GM12878 (cell line): ENCODE data around the gene SNX13. TPM values are rescaled to one million over a fixed set of nuclear protein-coding genes. Genes with fewer than 3 reads are reported as not detected.

Experiments used
- ATAC-seq: fragments of 200-7000 bp; cut with Tn5 transposase; 3 replicates; pipeline ENCODE4 v1.9.1; 2020; ENCODE audit warnings: mild to moderate bottlenecking, moderate library complexity
- BruUV-seq: library from RNA; stranded (reverse); fragments of 400-500 nt; replicated peaks from 2 replicates; lab custom pipeline; 2021; lab: Mats Ljungman, UMichigan
- CTCF ChIA-PET: fragments of 300-600 bp; sonication (Branson Sonifier 250); formaldehyde crosslinking; extraction: SDS; loops from one replicate; lab custom pipeline; 2021; ENCODE audit warnings: inconsistent platforms; lab: Yijun Ruan, JAX
- POLR2A ChIA-PET: fragments of 350-600 bp; formaldehyde crosslinking; extraction: SDS; loops from one replicate; lab custom pipeline; 2021; ENCODE audit warnings: inconsistent platforms; lab: Charles Lee
- RAD21 ChIA-PET: fragments of 300-600 bp; sonication (Branson Sonifier 250); formaldehyde crosslinking; loops from one replicate; lab custom pipeline; 2023; ENCODE audit warnings: antibody characterized with exemption; ENCODE audit not compliant: unreplicated experiment; lab: Charles Lee
- SMC1A ChIA-PET: fragments of 300-600 bp; sonication (Branson Sonifier 250); formaldehyde crosslinking; loops from one replicate; lab custom pipeline; 2023; ENCODE audit not compliant: unreplicated experiment, uncharacterized antibody; lab: Charles Lee
- DNase-seq: peaks from one replicate; pipeline ENCODE4 v3.0.0-alpha.2; 2011; ENCODE audit warnings: low read depth, low spot score
- FAIRE-seq: peaks from 3 replicates; lab custom pipeline; 2011; peaks lifted over from hg19 to GRCh38; lab: Jason Lieb, UNC
- H2AFZ ChIP-seq: 2 replicates; pipeline ENCODE4 v1.6.0; 2011; ENCODE audit warnings: low read depth, low read length, control low read depth; ENCODE audit not compliant: control insufficient read depth
- H3K27ac ChIP-seq: 2 replicates; pipeline ENCODE4 v1.5.1; 2011; ENCODE audit warnings: control low read depth; ENCODE audit not compliant: control insufficient read depth, insufficient read depth
- H3K27me3 ChIP-seq, 2 experiments: replicated peaks in 1 of 2; 2 replicates each; pipeline versions ENCODE4 v1.6.0 to v1.6.1; 2011; ENCODE audit warnings: low read length in 1 of 2; ENCODE audit not compliant: control insufficient read depth in 2 of 2, insufficient read depth in 2 of 2
- H3K36me3 ChIP-seq, 2 experiments: 2 replicates each; pipeline ENCODE4 v1.5.1; 2011; ENCODE audit warnings: low read length in 1 of 2; ENCODE audit not compliant: control insufficient read depth in 2 of 2, insufficient read depth in 2 of 2
- H3K4me1 ChIP-seq: 2 replicates; pipeline ENCODE4 v1.6.1; 2011; ENCODE audit warnings: mild to moderate bottlenecking, low read length, moderate library complexity, mixed read lengths; ENCODE audit not compliant: control insufficient read depth, insufficient read depth
- H3K4me2 ChIP-seq: 2 replicates; pipeline ENCODE4 v1.6.0; 2011; ENCODE audit warnings: control low read depth; ENCODE audit not compliant: control insufficient read depth, insufficient read depth
- H3K4me3 ChIP-seq: fragments of 200-600 bp; sonication (generic); 2 replicates; pipeline ENCODE4 v1.5.1; 2016
- H3K79me2 ChIP-seq: 2 replicates; pipeline ENCODE4 v1.6.0; 2011; ENCODE audit warnings: low read length; ENCODE audit not compliant: control insufficient read depth, insufficient read depth
- H3K9ac ChIP-seq: 2 replicates; pipeline ENCODE4 v1.8.0; 2011; ENCODE audit warnings: low read length, control low read depth, mixed read lengths; ENCODE audit not compliant: control insufficient read depth, insufficient read depth
- H3K9me3 ChIP-seq: replicated peaks from 3 replicates; pipeline ENCODE4 v1.5.1; 2011; ENCODE audit warnings: mild to moderate bottlenecking, low read length; ENCODE audit not compliant: control insufficient read depth, insufficient read depth
- H4K20me1 ChIP-seq: 2 replicates; pipeline ENCODE4 v1.6.0; 2011; ENCODE audit not compliant: control insufficient read depth, insufficient read depth
- BMI1 ChIP-seq: fragments of 450-650 bp; IDR thresholded peaks from 2 replicates; pipeline ENCODE4 v1.6.1; 2016; ENCODE audit warnings: mild to moderate bottlenecking, moderate library complexity, borderline replicate concordance
- CTCF ChIP-seq, 3 experiments: IDR thresholded peaks in 2 of 3; conservative IDR thresholded peaks in 1 of 3; 2 replicates each; pipeline ENCODE4 v1.5.1; 2011; ENCODE audit warnings: low read depth in 3 of 3, low read length in 3 of 3, mild to moderate bottlenecking in 3 of 3, control low read depth in 2 of 3, moderate library complexity in 2 of 3, inconsistent platforms in 1 of 3, mixed read lengths in 1 of 3; ENCODE audit not compliant: control insufficient read depth in 2 of 3, insufficient read depth in 1 of 3; ENCODE audit errors: extremely low read depth in 1 of 3
- GABPA ChIP-seq: IDR thresholded peaks from 2 replicates; pipeline ENCODE4 v1.6.1; 2014; ENCODE audit warnings: antibody characterized with exemption, low read depth, mild to moderate bottlenecking, inconsistent platforms
- RAD21 ChIP-seq: IDR thresholded peaks from 2 replicates; pipeline ENCODE4 v1.6.1; 2011; ENCODE audit warnings: mild to moderate bottlenecking, low read depth, low read length, moderate library complexity; ENCODE audit not compliant: insufficient read depth
- RB1 ChIP-seq: fragments of 450-650 bp; formaldehyde crosslinking; IDR thresholded peaks from 2 replicates; pipeline ENCODE4 v1.6.1; 2017; ENCODE audit warnings: mild to moderate bottlenecking, borderline replicate concordance
- RELA ChIP-seq: fragments of 450-650 bp; IDR thresholded peaks from 2 replicates; pipeline ENCODE4 v1.8.0; 2014; ENCODE audit warnings: borderline replicate concordance; ENCODE audit not compliant: partially characterized antibody
- SMAD1 ChIP-seq: fragments of 450-650 bp; IDR thresholded peaks from 2 replicates; pipeline ENCODE4 v1.6.1; 2018; ENCODE audit warnings: mild to moderate bottlenecking, low read depth; ENCODE audit not compliant: partially characterized antibody
- SMC3 ChIP-seq: IDR thresholded peaks from 2 replicates; pipeline ENCODE4 v1.6.1; 2011; ENCODE audit warnings: low read length, improper control_type of control experiment, borderline replicate concordance
- SPI1 ChIP-seq: IDR thresholded peaks from 2 replicates; pipeline ENCODE4 v1.6.1; 2011; ENCODE audit warnings: low read depth, mild to moderate bottlenecking, low read length, moderate library complexity, borderline replicate concordance; ENCODE audit not compliant: insufficient read depth
- YY1 ChIP-seq: IDR thresholded peaks from 2 replicates; pipeline ENCODE4 v1.6.1; 2011; ENCODE audit warnings: low read depth, mild to moderate bottlenecking, low read length
- WGBS: methylation state at CpG from one replicate; pipeline ENCODE4 v1.1.6; 2016; ENCODE audit warnings: low lambda C conversion rate; ENCODE audit not compliant: insufficient replicate concordance, insufficient coverage; ENCODE audit errors: missing lambda C conversion rate; 5-methylcytosine and 5-hydroxymethylcytosine counted together
- in situ Hi-C: fragments of 300-500 bp; cut with MboI; formaldehyde crosslinking; loops from 9 replicates; pipeline ENCODE4 v1.14.3; 2018; ENCODE audit warnings: mixed read lengths
- intact Hi-C: fragments of 100-400 bp; cut with micrococcal nuclease; formaldehyde crosslinking; loops from one replicate; pipeline ENCODE4 v1.14.2; 2022; ENCODE audit not compliant: unreplicated experiment
- polyA plus RNA-seq, 11 experiments: library from polyadenylated mRNA; depleted of rRNA in 4 of 11; unstranded in 6 of 11; stranded (reverse) in 5 of 11; fragments of >200 nt; fragmentation: Nextera tagmentation in 4 of 11; fragmentation: Illumina TruSeq in 1 of 11; extraction: Ambion mirVana in 4 of 11; extraction: Trizol in 1 of 11; gene quantifications; 1 replicate in 1 of 11; 2 replicates in 10 of 11; pipeline versions ENCODE4 v1.2.1 to v1.2.3, GENCODE V29; 2011 to 2016; ENCODE audit warnings: inconsistent platforms in 2 of 11, missing spikeins in 2 of 11, low read depth in 1 of 11
- total RNA-seq, 4 experiments: library from RNA; depleted of rRNA in 3 of 4; stranded (reverse); fragments of >200 nt in 3 of 4; fragmentation: Illumina TruSeq in 1 of 4; extraction: Trizol in 1 of 4; gene quantifications; 2 replicates each; pipeline versions ENCODE4 v1.2.1 to v1.2.3, GENCODE V29; 2013 to 2021

Gene SNX13
- total and polyA plus RNA-seq, 10 of the 15 experiments (the other 5 are each of a cell fraction or from before 2014, with no cell fraction given), result 2.2 to 17.1 (median 11.9) TPM

DNA sequence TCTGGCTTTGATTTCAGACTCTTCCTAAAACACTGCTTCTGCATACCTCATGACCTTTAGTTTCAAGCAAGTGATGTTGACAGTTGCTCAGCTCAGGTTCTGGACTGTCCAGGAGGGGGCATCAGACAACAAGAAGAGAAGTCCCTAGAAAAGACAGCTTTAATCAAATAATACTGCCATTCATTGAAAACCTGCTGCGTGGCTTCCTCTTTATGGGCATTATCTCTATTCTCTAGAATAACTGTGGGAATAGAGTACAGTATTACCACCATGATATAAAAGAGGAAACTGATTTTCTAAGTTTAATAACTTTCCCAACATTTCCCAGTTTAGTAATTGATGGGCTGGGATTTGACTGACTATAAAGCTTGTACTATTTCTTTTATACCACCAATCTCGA is 170.4 kb downstream of the SNX13 start:
- no peaks in the 10 kb centered on the region for H3K79me2 ChIP-seq
- peak; percentile 85 for ATAC-seq
- H3K9me3 ChIP-seq, result no peaks in the 10 kb centered on the region
- ChIA-PET CTCF (interaction anchor here (0.7 to 5.4 kb wide), 62 partner anchors 8 to 840 kb away, joined by 3 to 193 read pairs (median 5); partner anchors contain the start of gene SNX13), RAD21 (interaction anchor here (0.6 to 4.3 kb wide), 36 partner anchors 12 to 582 kb away, joined by 3 to 94 read pairs (median 4); partner anchors contain the start of gene SNX13), POLR2A (interaction anchor here (1.0 to 1.2 kb wide), 2 partner anchors 168 to 896 kb away, joined by 3 to 4 read pairs; no protein-coding TSS in a partner anchor), SMC1A (interaction anchor here (0.7 to 4.5 kb wide), 55 partner anchors 8 to 583 kb away, joined by 3 to 63 read pairs (median 5); no protein-coding TSS in a partner anchor)
- TF ChIP-seq SPI1, result 0 out of 2 replicates have a peak, but pooled peaks have one; percentile 21
- TF ChIP-seq RAD21, result peak; percentile 99
- peak; percentile 31 for TF ChIP-seq RELA
- peak; percentile 50; the same call in 1 of the 2 replicates for TF ChIP-seq YY1
- 0 out of 2 replicates have a peak, but pooled peaks have one; percentile 37 for TF ChIP-seq RB1
- TF ChIP-seq CTCF (IDR thresholded peaks at IDR 0.05 in 2 of 3, conservative IDR thresholded peaks at IDR 0.05 in 1 of 3; ENCODE audit: control insufficient read depth in 2 of 3, extremely low read depth in 1 of 3, insufficient read depth in 1 of 3, low read depth in 3 of 3, low read length in 3 of 3), result peak; percentile 73 to 86 (median 74)
- TF ChIP-seq SMAD1, result no peak
- no peak for TF ChIP-seq GABPA
- TF ChIP-seq BMI1, result no peak
- peak; percentile 92 for TF ChIP-seq SMC3
- H4K20me1 ChIP-seq, result no peaks in the 10 kb centered on the region
- WGBS, result 2% methylated on average over 2 of the region's 2 CpGs
- no peak overlapping the region for H2AFZ ChIP-seq
- no peak for DNase-seq
- in situ Hi-C loops, result loop anchor here (10.0 kb wide), 1 partner anchor 555 kb away; no protein-coding TSS in a partner anchor
- no peaks in the 10 kb centered on the region for H3K36me3 ChIP-seq
- no peak overlapping the region for H3K4me2 ChIP-seq
- 0 out of 2 replicates have a peak, but pooled peaks cover 3% of the 10 kb centered on the region for H3K4me1 ChIP-seq
- FAIRE-seq, result no peak
- H3K27me3 ChIP-seq, result no peaks in the 10 kb centered on the region
- H3K27ac ChIP-seq, result no peak overlapping the region
- intact Hi-C loops, result loop anchor here (1.0 to 2.0 kb wide), 4 partner anchors 63 to 575 kb away; no protein-coding TSS in a partner anchor
- no peak overlapping the region for H3K4me3 ChIP-seq
- no peak overlapping the region for H3K9ac ChIP-seq
- no TSS peak for BruUV-seq
